Measurements from ENCODE around the gene NPC1.

NPC1 gene

GRCh38 chr18:23521907-23522306 is 64.4 kb downstream of the NPC1 start:
- no peak for TF ChIP-seq EZH2phosphoT487 (IDR thresholded peaks at IDR 0.05; ENCODE audit: borderline replicate concordance, low read length)
- TF ChIP-seq, protein P1, sequence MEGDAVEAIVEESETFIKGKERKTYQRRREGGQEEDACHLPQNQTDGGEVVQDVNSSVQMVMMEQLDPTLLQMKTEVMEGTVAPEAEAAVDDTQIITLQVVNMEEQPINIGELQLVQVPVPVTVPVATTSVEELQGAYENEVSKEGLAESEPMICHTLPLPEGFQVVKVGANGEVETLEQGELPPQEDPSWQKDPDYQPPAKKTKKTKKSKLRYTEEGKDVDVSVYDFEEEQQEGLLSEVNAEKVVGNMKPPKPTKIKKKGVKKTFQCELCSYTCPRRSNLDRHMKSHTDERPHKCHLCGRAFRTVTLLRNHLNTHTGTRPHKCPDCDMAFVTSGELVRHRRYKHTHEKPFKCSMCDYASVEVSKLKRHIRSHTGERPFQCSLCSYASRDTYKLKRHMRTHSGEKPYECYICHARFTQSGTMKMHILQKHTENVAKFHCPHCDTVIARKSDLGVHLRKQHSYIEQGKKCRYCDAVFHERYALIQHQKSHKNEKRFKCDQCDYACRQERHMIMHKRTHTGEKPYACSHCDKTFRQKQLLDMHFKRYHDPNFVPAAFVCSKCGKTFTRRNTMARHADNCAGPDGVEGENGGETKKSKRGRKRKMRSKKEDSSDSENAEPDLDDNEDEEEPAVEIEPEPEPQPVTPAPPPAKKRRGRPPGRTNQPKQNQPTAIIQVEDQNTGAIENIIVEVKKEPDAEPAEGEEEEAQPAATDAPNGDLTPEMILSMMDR (IDR thresholded peaks at IDR 0.05; ENCODE audit: low read depth, low read length, poor library complexity, severe bottlenecking): no peak
- H3F3A ChIP-seq (ENCODE audit: control insufficient read depth, insufficient read depth): no peaks in the 10 kb centered on the region
- no peak overlapping the region for H3K4me3 ChIP-seq (ENCODE audit: low read length)
- no peak overlapping the region for H3K27ac ChIP-seq (ENCODE audit: low read depth, low read length)
- H3K9me3 ChIP-seq (ENCODE audit: control insufficient read depth, insufficient read depth, low read length): no peaks in the 10 kb centered on the region
- no peaks in the 10 kb centered on the region for H3K9me2 ChIP-seq (replicated peaks; ENCODE audit: control insufficient read depth, low read length)
- H3K36me3 ChIP-seq (ENCODE audit: control insufficient read depth, low read length): peaks cover 80% of the 10 kb centered on the region
- no peaks in the 10 kb centered on the region for H3K27me3 ChIP-seq (ENCODE audit: control insufficient read depth, low read length)
- H3K4me2 ChIP-seq (ENCODE audit: low read length): no peak overlapping the region
- no peaks in the 10 kb centered on the region for H3K4me1 ChIP-seq (ENCODE audit: control insufficient read depth, low read length)
- no peaks in the 10 kb centered on the region for H3K79me2 ChIP-seq (ENCODE audit: control insufficient read depth, low read length)
- no peaks in the 10 kb centered on the region for H4K20me1 ChIP-seq (ENCODE audit: control insufficient read depth, insufficient read depth, low read depth, low read length)

DNA sequence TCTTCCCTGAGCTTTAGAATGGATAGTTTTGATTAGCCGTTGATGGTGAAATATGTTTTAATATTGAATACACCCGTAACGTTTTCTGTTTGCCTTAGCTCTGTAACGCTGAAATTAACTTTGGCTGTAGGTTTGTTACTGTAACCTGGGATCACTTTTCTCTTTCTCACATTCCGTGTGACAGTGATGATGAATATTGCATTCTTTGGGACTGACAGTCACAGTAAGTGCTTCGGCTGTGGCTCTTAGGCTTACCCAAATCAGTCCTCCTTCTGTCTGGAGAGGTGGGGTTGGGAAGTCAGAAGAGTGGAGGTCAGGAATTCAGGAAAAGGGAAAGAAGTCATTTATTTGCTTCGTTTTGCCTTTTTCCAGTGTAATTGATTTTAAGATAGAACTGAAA is 65.0 kb downstream of the NPC1 start:
- Histone ChIP-seq H3K27ac (ENCODE audit: low read depth, low read length) (no peak overlapping the region), H3K9me3 (ENCODE audit: control insufficient read depth, insufficient read depth, low read length) (no peaks in the 10 kb centered on the region), H3K4me1 (ENCODE audit: control insufficient read depth, low read length) (no peaks in the 10 kb centered on the region), H3K9me2 (replicated peaks; ENCODE audit: control insufficient read depth, low read length) (no peaks in the 10 kb centered on the region), H3F3A (ENCODE audit: control insufficient read depth, insufficient read depth) (no peaks in the 10 kb centered on the region), H3K4me3 (ENCODE audit: low read length) (no peak overlapping the region), H3K4me2 (ENCODE audit: low read length) (no peak overlapping the region), H3K27me3 (ENCODE audit: control insufficient read depth, low read length) (no peaks in the 10 kb centered on the region), H4K20me1 (ENCODE audit: control insufficient read depth, insufficient read depth, low read depth, low read length) (no peaks in the 10 kb centered on the region), H3K36me3 (ENCODE audit: control insufficient read depth, low read length) (peaks cover 78% of the 10 kb centered on the region), H3K79me2 (ENCODE audit: control insufficient read depth, low read length) (no peaks in the 10 kb centered on the region)
- TF ChIP-seq, protein P1 (IDR thresholded peaks at IDR 0.05; ENCODE audit: low read depth, low read length, poor library complexity, severe bottlenecking): no peak

DNA sequence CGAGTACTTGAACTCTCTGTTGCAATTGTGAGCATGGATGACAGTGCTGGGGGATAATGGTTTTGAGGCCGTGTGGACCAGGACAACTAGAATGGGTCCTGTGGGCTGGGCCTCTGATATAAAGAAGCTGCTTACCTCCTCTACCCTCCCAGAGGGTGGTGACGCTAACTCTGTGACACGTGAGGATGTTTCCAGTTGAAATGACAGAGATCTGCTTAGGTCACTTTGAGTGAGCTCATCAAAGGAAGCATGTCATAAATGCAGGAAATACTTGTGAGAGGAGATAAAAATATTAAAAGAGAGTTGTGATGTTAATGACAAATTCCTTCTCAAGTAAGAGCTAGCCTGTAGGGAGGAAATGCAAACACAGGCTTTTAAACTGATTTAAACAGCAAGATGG is 66.6 kb downstream of the NPC1 start:
- Histone ChIP-seq H3K27me3 (ENCODE audit: control insufficient read depth, low read length) (no peaks in the 10 kb centered on the region), H4K20me1 (ENCODE audit: control insufficient read depth, insufficient read depth, low read depth, low read length) (no peaks in the 10 kb centered on the region), H3K36me3 (ENCODE audit: control insufficient read depth, low read length) (peaks cover 84% of the 10 kb centered on the region), H3K9me2 (replicated peaks; ENCODE audit: control insufficient read depth, low read length) (no peaks in the 10 kb centered on the region), H3K4me1 (ENCODE audit: control insufficient read depth, low read length) (no peaks in the 10 kb centered on the region), H3K4me3 (ENCODE audit: low read length) (no peak overlapping the region), H3K9me3 (ENCODE audit: control insufficient read depth, insufficient read depth, low read length) (no peaks in the 10 kb centered on the region), H3K4me2 (ENCODE audit: low read length) (no peak overlapping the region), H3K79me2 (ENCODE audit: control insufficient read depth, low read length) (no peaks in the 10 kb centered on the region), H3F3A (ENCODE audit: control insufficient read depth, insufficient read depth) (no peaks in the 10 kb centered on the region; the same call in 1 of the 2 replicates), H3K27ac (ENCODE audit: low read depth, low read length) (no peak overlapping the region)
- TF ChIP-seq EZH2phosphoT487 (IDR thresholded peaks at IDR 0.05; ENCODE audit: borderline replicate concordance, low read length): no peak
- TF ChIP-seq, protein P1 (IDR thresholded peaks at IDR 0.05; ENCODE audit: low read depth, low read length, poor library complexity, severe bottlenecking): no peak
